ENCODE results near the gene SLC26A11. TPM values are rescaled to one million over a fixed set of nuclear protein-coding genes. Genes with fewer than 3 reads are reported as not detected.

The SLC26A11 gene
- total and polyA plus RNA-seq, 2 of the 13 experiments (the other 11 are each of a cell fraction or from before 2014, with no cell fraction given) = 8.7 to 13.2 TPM

DNA sequence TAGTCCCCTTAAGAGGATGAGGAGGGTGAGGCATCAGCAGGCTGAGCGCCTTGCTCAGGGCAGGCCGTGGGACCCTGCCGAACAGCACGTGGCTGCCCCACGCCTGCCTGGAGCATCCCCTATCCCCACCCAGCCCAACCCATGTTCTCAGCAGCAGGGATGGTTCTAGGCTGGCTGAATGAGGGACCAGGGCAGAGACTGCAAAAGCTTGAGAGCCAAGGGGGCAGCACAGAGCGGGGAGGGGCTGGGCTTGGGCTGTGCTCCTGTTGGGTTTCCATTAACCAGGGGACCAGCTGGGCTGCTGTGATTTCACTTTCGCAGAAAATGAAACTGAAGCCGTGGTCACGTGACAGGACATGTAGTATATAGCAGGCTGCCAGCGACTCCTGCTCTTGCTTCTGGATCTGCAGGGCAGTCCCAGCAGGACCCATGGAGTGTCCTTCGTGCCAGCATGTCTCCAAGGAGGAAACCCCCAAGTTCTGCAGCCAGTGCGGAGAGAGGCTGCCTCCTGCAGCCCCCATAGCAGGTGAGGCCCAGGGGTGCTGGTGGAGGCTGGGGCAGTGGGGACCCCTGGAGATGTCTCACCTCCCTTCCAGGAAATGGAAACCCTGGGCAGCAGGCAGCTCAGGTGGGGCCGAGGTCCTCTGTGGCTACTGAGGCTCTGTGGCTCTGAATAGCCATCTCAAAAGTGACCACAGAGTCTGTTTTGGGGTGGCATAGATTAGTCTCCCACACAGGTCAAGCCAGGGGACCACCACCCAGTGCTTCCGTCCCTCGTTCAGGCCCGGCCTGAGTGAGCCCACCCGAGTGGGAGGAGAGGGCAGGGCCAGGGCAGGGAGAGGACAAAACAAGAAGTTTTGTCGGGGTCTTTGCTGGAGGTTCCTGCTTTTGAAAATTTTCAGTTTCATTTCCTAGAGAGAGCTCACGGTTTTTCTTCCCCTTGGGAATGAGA, 43.3 kb downstream of the SLC26A11 start (continued):
- TF ChIP-seq ZNF224 (CRISPR knock-in tag; IDR thresholded peaks at IDR 0.05) (no peak; the same call in 1 of the 2 replicates), ZNF138 (CRISPR knock-in tag; IDR thresholded peaks at IDR 0.05; ENCODE audit: low read depth) (no peak), NRL (CRISPR knock-in tag; IDR thresholded peaks at IDR 0.05; ENCODE audit: borderline replicate concordance) (no peak; the same call in 1 of the 2 replicates), ZNF317 (CRISPR knock-in tag; IDR thresholded peaks at IDR 0.05) (peak; percentile 76), FOXA1 (IDR thresholded peaks at IDR 0.05) (no peak), FOXA1 (CRISPR knock-in tag; IDR thresholded peaks at IDR 0.05) (peak; percentile 17; the same call in 1 of the 2 replicates), ZNF34 (CRISPR knock-in tag; IDR thresholded peaks at IDR 0.05; ENCODE audit: borderline replicate concordance) (0 out of 2 replicates have a peak, but pooled peaks have one; percentile 17), NFKBIZ (CRISPR knock-in tag; IDR thresholded peaks at IDR 0.05) (no peak), MLLT10 (CRISPR knock-in tag; IDR thresholded peaks at IDR 0.05) (no peak), ATAD3A (CRISPR knock-in tag; IDR thresholded peaks at IDR 0.05) (no peak), RARA (CRISPR knock-in tag; IDR thresholded peaks at IDR 0.05) (0 out of 2 replicates have a peak, but pooled peaks have one; percentile 9), GFI1 (CRISPR knock-in tag; IDR thresholded peaks at IDR 0.05; ENCODE audit: borderline replicate concordance) (peak; percentile 99), LCORL (IDR thresholded peaks at IDR 0.05) (peak; percentile 77), LCORL (CRISPR knock-in tag; IDR thresholded peaks at IDR 0.05) (no peak; the same call in 1 of the 2 replicates), PAX8 (CRISPR knock-in tag; IDR thresholded peaks at IDR 0.05; ENCODE audit: borderline replicate concordance) (no peak), ZNF451 (CRISPR knock-in tag; IDR thresholded peaks at IDR 0.05) (no peak), CBX2 (IDR thresholded peaks at IDR 0.05; ENCODE audit: low read depth, low read length) (no peak), CBX2 (CRISPR knock-in tag; IDR thresholded peaks at IDR 0.05; ENCODE audit: low read depth) (no peak), NFE2L1 (CRISPR knock-in tag; IDR thresholded peaks at IDR 0.05; ENCODE audit: borderline replicate concordance) (no peak), IKZF1 (IDR thresholded peaks at IDR 0.05) (no peak), HOXA9 (CRISPR knock-in tag; IDR thresholded peaks at IDR 0.05; ENCODE audit: borderline replicate concordance) (no peak), FIP1L1 (IDR thresholded peaks at IDR 0.05; ENCODE audit: borderline replicate concordance, insufficient read depth, low read depth, low read length) (no peak)
- TF ChIP-seq, protein P1, sequence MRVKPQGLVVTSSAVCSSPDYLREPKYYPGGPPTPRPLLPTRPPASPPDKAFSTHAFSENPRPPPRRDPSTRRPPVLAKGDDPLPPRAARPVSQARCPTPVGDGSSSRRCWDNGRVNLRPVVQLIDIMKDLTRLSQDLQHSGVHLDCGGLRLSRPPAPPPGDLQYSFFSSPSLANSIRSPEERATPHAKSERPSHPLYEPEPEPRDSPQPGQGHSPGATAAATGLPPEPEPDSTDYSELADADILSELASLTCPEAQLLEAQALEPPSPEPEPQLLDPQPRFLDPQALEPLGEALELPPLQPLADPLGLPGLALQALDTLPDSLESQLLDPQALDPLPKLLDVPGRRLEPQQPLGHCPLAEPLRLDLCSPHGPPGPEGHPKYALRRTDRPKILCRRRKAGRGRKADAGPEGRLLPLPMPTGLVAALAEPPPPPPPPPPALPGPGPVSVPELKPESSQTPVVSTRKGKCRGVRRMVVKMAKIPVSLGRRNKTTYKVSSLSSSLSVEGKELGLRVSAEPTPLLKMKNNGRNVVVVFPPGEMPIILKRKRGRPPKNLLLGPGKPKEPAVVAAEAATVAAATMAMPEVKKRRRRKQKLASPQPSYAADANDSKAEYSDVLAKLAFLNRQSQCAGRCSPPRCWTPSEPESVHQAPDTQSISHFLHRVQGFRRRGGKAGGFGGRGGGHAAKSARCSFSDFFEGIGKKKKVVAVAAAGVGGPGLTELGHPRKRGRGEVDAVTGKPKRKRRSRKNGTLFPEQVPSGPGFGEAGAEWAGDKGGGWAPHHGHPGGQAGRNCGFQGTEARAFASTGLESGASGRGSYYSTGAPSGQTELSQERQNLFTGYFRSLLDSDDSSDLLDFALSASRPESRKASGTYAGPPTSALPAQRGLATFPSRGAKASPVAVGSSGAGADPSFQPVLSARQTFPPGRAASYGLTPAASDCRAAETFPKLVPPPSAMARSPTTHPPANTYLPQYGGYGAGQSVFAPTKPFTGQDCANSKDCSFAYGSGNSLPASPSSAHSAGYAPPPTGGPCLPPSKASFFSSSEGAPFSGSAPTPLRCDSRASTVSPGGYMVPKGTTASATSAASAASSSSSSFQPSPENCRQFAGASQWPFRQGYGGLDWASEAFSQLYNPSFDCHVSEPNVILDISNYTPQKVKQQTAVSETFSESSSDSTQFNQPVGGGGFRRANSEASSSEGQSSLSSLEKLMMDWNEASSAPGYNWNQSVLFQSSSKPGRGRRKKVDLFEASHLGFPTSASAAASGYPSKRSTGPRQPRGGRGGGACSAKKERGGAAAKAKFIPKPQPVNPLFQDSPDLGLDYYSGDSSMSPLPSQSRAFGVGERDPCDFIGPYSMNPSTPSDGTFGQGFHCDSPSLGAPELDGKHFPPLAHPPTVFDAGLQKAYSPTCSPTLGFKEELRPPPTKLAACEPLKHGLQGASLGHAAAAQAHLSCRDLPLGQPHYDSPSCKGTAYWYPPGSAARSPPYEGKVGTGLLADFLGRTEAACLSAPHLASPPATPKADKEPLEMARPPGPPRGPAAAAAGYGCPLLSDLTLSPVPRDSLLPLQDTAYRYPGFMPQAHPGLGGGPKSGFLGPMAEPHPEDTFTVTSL (CRISPR knock-in tag; IDR thresholded peaks at IDR 0.05; ENCODE audit: borderline replicate concordance) = no peak
- TF ChIP-seq, protein P2, sequence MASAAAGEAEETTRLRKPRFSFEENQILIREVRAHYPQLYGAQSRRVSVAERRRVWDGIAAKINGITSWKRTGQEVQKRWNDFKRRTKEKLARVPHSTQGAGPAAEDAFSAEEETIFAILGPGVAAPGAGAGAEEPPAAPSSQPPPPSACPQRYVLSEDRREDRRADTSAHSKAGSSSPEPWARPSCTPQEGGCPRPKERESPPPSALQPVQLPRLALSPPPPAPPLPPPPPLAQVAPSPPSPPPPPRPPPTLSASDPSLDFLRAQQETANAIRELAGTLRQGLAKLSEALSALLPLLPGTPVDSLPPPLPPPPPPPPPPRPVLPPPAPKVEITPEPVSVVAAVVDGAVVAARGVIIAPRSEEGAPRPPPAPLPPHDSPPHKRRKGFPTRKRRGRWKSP (CRISPR knock-in tag; IDR thresholded peaks at IDR 0.05) = 0 out of 2 replicates have a peak, but pooled peaks have one; percentile 43

All from HepG2 (cell line).